CD4-positive, alpha-beta T cell (primary cell): ENCODE data around the gene FOSB. TPM values are rescaled to one million over a fixed set of nuclear protein-coding genes. Genes with fewer than 3 reads are reported as not detected.
A peak's percentile ranks its signal among the peaks of the same experiment; 100 is the strongest.

Experiments
- ATAC-seq: fragments of 200-7000 bp; cut with Tn5 transposase; one replicate; pipeline ENCODE4 v1.10.0; 2022; ENCODE audit warnings: mild to moderate bottlenecking; ENCODE audit not compliant: poor library complexity
- CTCF ChIA-PET: fragments of 350-600 bp; sonication (Branson Sonifier 250); formaldehyde crosslinking; loops from one replicate; lab custom pipeline; 2021; ENCODE audit warnings: antibody characterized with exemption, inconsistent platforms; lab: Charles Lee
- POLR2A ChIA-PET: fragments of 350-600 bp; sonication (Branson Sonifier 250); formaldehyde crosslinking; loops from one replicate; lab custom pipeline; 2021; ENCODE audit warnings: antibody characterized with exemption, inconsistent platforms; lab: Charles Lee
- DNase-seq, 14 experiments: peaks; one replicate each; pipeline ENCODE4 v3.0.0-alpha.2; 2013 to 2020; ENCODE audit warnings: mixed read lengths in 2 of 14
- H3K27ac ChIP-seq, 2 donors: one replicate each; pipeline versions ENCODE4 v1.5.1 to v1.7.0; 2013; ENCODE audit warnings: low read length in 2 of 2, low read depth in 1 of 2, mild to moderate bottlenecking in 1 of 2
- H3K27me3 ChIP-seq, 2 experiments: 1 replicate in 1 of 2; 2 replicates in 1 of 2; pipeline versions ENCODE4 v1.6.1 to v1.7.0; 2013; ENCODE audit warnings: low read length in 2 of 2, control low read depth in 1 of 2, mild to moderate bottlenecking in 1 of 2, moderate library complexity in 1 of 2; ENCODE audit not compliant: insufficient read depth in 2 of 2, control insufficient read depth in 1 of 2
- H3K36me3 ChIP-seq: one replicate; pipeline ENCODE4 v1.6.1; 2013; ENCODE audit warnings: low read length, control low read depth; ENCODE audit not compliant: insufficient read depth
- H3K4me1 ChIP-seq: one replicate; pipeline ENCODE4 v1.6.1; 2013; ENCODE audit warnings: low read length, control low read depth; ENCODE audit not compliant: insufficient read depth
- H3K4me3 ChIP-seq: one replicate; pipeline ENCODE4 v1.5.1; 2013; ENCODE audit warnings: mild to moderate bottlenecking, low read length, moderate library complexity
- H3K9me3 ChIP-seq, 2 experiments: 1 replicate in 1 of 2; 2 replicates in 1 of 2; pipeline versions ENCODE4 v1.6.1 to v1.7.0; 2013; ENCODE audit warnings: low read length in 2 of 2, mild to moderate bottlenecking in 2 of 2, control low read depth in 1 of 2, moderate library complexity in 1 of 2; ENCODE audit not compliant: control insufficient read depth in 1 of 2, insufficient read depth in 1 of 2
- H3K27ac Mint-ChIP-seq: one replicate; pipeline ENCODE4 v1.8.0; 2020; ENCODE audit warnings: mixed read lengths
- H3K27me3 Mint-ChIP-seq: one replicate; pipeline ENCODE4 v1.8.0; 2021; ENCODE audit warnings: mixed read lengths
- H3K36me3 Mint-ChIP-seq: one replicate; pipeline ENCODE4 v1.8.0; 2021; ENCODE audit warnings: low read depth, mixed read lengths
- H3K4me1 Mint-ChIP-seq: one replicate; pipeline ENCODE4 v1.8.0; 2021; ENCODE audit warnings: low read depth, mixed read lengths
- H3K4me3 Mint-ChIP-seq: one replicate; pipeline ENCODE4 v1.8.0; 2020; ENCODE audit warnings: mild to moderate bottlenecking, mixed read lengths
- H3K9me3 Mint-ChIP-seq: one replicate; pipeline ENCODE4 v1.8.0; 2020; ENCODE audit warnings: mixed read lengths
- intact Hi-C, 2 experiments: fragments of 100-400 bp; cut with DNase I in 1 of 2; cut with micrococcal nuclease in 1 of 2; formaldehyde crosslinking; loops; one replicate each; pipeline versions ENCODE4 v1.15.1 to v1.9.0; 2023 to 2025; cut with DNase I, micrococcal nuclease
- total RNA-seq, 174 experiments: library from RNA in 2 of 174; stranded (reverse) in 2 of 174; gene quantifications; one replicate each; pipeline ENCODE4 v1.2.3 and lab custom pipeline; 2021 to 2026
- TF ChIP-seq, protein P1 (sequence below): fragments of 200-600 bp; IDR thresholded peaks from one replicate; pipeline ENCODE4 v1.8.0; 2022; ENCODE audit warnings: antibody characterized with exemption, mild to moderate bottlenecking

The FOSB gene
- total RNA-seq, 2 experiments from 2014 or later = 422 to 424 TPM

DNA sequence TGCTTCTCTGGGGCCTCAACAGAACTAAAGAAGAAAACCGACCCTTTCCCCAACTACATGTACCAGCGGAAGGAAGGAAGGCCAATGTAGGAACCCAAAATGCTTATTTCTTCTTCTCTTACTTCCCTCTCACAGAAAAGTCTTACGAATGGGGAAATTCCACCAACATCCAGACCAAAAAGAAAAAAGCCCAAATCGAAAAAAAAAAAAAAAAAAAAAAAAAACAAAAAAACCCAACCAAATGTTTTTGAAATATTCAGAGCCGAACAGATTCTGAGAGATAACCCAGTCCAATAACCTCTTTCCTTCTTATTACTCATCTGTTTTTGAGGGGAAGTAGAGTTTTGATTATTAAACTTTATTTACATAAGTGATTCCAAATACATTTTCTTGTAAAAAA is 34.3 kb downstream of the FOSB start:
- H3K36me3 Mint-ChIP-seq = peaks cover 4% of the 10 kb centered on the region
- POLR2A ChIA-PET = no interaction called here
- H3K4me3 Mint-ChIP-seq = peak overlapping the region; percentile 25
- peaks cover 40% of the 10 kb centered on the region for H3K4me1 Mint-ChIP-seq
- Histone ChIP-seq H3K36me3 (peaks cover 3% of the 10 kb centered on the region), H3K4me1 (peaks cover 48% of the 10 kb centered on the region), H3K9me3 (peaks cover 0 to 6% of the 10 kb centered on the region in 2 experiments), H3K27me3 (no peaks in the 10 kb centered on the region), H3K27ac (no peak overlapping the region), H3K4me3 (no peak overlapping the region)
- ATAC-seq = no peak
- peak in 1 of 14 experiments; percentile 53 for DNase-seq
- CTCF ChIA-PET = no interaction called here
- peak overlapping the region; percentile 71 for H3K27ac Mint-ChIP-seq
- H3K9me3 Mint-ChIP-seq = no peaks in the 10 kb centered on the region
- no peaks in the 10 kb centered on the region for H3K27me3 Mint-ChIP-seq
- TF ChIP-seq, protein P1, sequence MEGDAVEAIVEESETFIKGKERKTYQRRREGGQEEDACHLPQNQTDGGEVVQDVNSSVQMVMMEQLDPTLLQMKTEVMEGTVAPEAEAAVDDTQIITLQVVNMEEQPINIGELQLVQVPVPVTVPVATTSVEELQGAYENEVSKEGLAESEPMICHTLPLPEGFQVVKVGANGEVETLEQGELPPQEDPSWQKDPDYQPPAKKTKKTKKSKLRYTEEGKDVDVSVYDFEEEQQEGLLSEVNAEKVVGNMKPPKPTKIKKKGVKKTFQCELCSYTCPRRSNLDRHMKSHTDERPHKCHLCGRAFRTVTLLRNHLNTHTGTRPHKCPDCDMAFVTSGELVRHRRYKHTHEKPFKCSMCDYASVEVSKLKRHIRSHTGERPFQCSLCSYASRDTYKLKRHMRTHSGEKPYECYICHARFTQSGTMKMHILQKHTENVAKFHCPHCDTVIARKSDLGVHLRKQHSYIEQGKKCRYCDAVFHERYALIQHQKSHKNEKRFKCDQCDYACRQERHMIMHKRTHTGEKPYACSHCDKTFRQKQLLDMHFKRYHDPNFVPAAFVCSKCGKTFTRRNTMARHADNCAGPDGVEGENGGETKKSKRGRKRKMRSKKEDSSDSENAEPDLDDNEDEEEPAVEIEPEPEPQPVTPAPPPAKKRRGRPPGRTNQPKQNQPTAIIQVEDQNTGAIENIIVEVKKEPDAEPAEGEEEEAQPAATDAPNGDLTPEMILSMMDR = no peak
- intact Hi-C loops = no loop called here

DNA sequence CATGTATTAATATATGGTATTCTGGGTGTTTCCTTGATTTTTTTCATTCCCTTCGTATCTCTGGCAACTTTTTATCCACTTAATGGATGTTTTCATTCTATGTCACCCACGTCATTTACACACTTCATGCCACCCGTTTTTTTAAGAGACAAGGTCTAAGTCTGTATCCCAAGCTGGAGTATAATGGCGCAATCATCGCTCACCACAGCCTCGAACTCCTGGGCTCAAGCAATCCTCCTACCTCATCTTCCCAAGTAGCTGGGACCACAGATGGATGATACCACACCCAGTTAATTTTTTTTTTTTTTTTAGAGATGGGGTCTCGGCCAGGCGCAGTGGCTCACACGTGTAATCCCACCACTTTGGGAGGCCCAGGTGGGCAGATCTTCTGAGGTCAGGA is 36.1 kb downstream of the FOSB start:
- H3K27ac ChIP-seq = no peak overlapping the region
- Mint-ChIP-seq H3K36me3 (peaks cover 10% of the 10 kb centered on the region), H3K4me3 (no peak overlapping the region), H3K27ac (no peak overlapping the region), H3K9me3 (no peaks in the 10 kb centered on the region), H3K4me1 (peaks cover 32% of the 10 kb centered on the region), H3K27me3 (no peaks in the 10 kb centered on the region)
- ATAC-seq (no peak), DNase-seq (no peak)
- intact Hi-C loops = no loop called here
- H3K36me3 ChIP-seq = peaks cover 3% of the 10 kb centered on the region
- POLR2A ChIA-PET = no interaction called here
- peaks cover 35% of the 10 kb centered on the region for H3K4me1 ChIP-seq
- CTCF ChIA-PET = interaction anchor here (0.9 to 2.1 kb wide), 2 partner anchors 18 to 54 kb away, joined by 3 to 8 read pairs; no protein-coding TSS in a partner anchor
- no peaks in the 10 kb centered on the region for H3K27me3 ChIP-seq
- TF ChIP-seq, protein P1 = no peak
- peaks cover 0 to 6% of the 10 kb centered on the region in 2 experiments for H3K9me3 ChIP-seq
- H3K4me3 ChIP-seq = no peak overlapping the region

DNA sequence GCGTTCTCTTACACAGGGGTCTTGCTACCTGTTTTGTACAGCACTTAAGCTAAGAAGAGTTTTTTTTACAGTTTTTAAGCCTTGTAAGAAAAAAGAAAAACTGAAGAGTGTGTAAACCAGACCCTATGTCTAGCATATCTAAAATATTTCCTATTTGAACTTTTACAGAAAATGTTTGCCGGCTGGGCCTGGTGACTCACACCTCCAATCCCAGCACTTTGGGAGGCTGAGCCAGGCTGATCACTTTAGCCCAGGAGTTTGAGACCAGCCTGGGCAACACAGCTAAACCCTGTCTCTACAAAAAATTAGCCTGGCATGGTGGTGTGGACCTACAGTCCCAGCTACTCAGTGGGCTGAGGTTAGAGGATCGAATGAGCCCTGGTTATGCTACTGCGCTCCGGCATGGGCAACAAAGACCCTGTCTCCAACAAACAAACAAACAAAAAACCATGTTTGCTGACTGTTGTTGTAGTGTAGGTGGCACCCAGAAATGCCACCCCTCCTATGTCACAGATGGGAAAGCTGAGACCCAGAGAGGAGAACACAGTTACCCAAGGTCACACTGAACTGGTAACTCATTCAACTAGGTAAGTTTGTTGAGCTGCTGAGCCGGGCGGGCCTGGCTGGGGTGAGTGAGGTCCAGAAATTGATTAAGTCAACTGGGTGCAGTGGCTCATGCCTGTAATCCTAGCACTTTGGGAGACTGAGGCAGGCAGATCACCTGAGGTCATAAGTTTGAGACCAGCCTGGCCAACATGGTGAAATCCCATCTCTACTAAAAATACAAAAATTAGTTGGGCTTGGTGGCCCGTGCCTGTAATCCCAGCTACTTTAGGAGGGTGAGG is 37.6 kb downstream of the FOSB start:
- CTCF ChIA-PET = interaction anchor here (0.7 to 2.7 kb wide), 9 partner anchors 9 to 186 kb away, joined by 3 to 11 read pairs (median 3); partner anchors contain the start of gene SNRPD2
- no peak for ATAC-seq
- TF ChIP-seq, protein P1 = no peak
- H3K27ac ChIP-seq = peak overlapping the region; percentile 1 to 94
- H3K27me3 ChIP-seq = no peaks in the 10 kb centered on the region
- H3K9me3 ChIP-seq = no peaks in the 10 kb centered on the region
- peaks cover 37% of the 10 kb centered on the region for H3K4me1 ChIP-seq
- POLR2A ChIA-PET = interaction anchor here (1.1 kb wide), 1 partner anchor 81 kb away, joined by 3 read pairs; no protein-coding TSS in a partner anchor
- intact Hi-C loops = loop anchor here (5.0 kb wide), 3 partner anchors 52 to 187 kb away; partner anchors contain the start of genes QPCTL (in 1 of the 2) and SNRPD2 (in 1 of the 2)
- H3K4me3 ChIP-seq = no peak overlapping the region
- no peak for DNase-seq
- H3K27ac Mint-ChIP-seq = peak overlapping the region; percentile 99
- H3K4me3 Mint-ChIP-seq = peak overlapping the region; percentile 81
- no peaks in the 10 kb centered on the region for H3K27me3 Mint-ChIP-seq
- no peaks in the 10 kb centered on the region for H3K9me3 Mint-ChIP-seq
- peaks cover 12% of the 10 kb centered on the region for H3K36me3 Mint-ChIP-seq
- H3K4me1 Mint-ChIP-seq = peaks cover 38% of the 10 kb centered on the region
- H3K36me3 ChIP-seq = peaks cover 3% of the 10 kb centered on the region
